ENCODE results near the gene SPOPL. TPM values are rescaled to one million over a fixed set of nuclear protein-coding genes. Genes with fewer than 3 reads are reported as not detected.

SPOPL gene
- total RNA-seq, 1 experiment from 2014 or later = 13.6 TPM

- Histone ChIP-seq H2BK120ac (ENCODE audit: low read depth, low read length, poor library complexity, severe bottlenecking) (no peak overlapping the region), H2BK12ac (ENCODE audit: insufficient read length, low read depth, low read length) (no peak overlapping the region), H3K27me3 (ENCODE audit: insufficient read depth, low read length) (no peaks in the 10 kb centered on the region), H3K9me3 (ENCODE audit: control insufficient read depth, low read depth, low read length) (no peaks in the 10 kb centered on the region), H3T11ph (ENCODE audit: low read length) (no peak overlapping the region), H4K20me1 (ENCODE audit: control insufficient read depth, insufficient read depth, insufficient read length) (no peaks in the 10 kb centered on the region), H3K79me2 (ENCODE audit: insufficient read depth, low read length) (no peaks in the 10 kb centered on the region), H2BK15ac (ENCODE audit: low read depth, low read length) (no peak overlapping the region), H3K79me1 (ENCODE audit: insufficient read depth, low read depth, low read length, poor library complexity, severe bottlenecking) (no peaks in the 10 kb centered on the region), H3K27ac (ENCODE audit: insufficient read length, low read depth, low read length) (no peak overlapping the region), H2BK20ac (ENCODE audit: low read depth, low read length, poor library complexity, severe bottlenecking) (no peak overlapping the region), H4K5ac (ENCODE audit: insufficient read length, low read depth, low read length) (no peak overlapping the region), H3K4me2 (ENCODE audit: insufficient read depth, insufficient read length, low read length) (no peak overlapping the region), H4K8ac (replicated peaks; ENCODE audit: insufficient read length, low read depth, low read length) (no peak overlapping the region), H2AK5ac (ENCODE audit: insufficient read length, low read length) (no peak overlapping the region), H3K9ac (ENCODE audit: extremely low read depth, insufficient read length, low read length) (no peak overlapping the region), H3K23ac (ENCODE audit: insufficient read length, low read depth, low read length) (no peak overlapping the region), H3K18ac (ENCODE audit: insufficient read length, low read depth, low read length) (no peak overlapping the region), H3K4ac (ENCODE audit: low read depth, low read length) (no peak overlapping the region), H2AFZ (ENCODE audit: low read length) (no peak overlapping the region), H4K91ac (ENCODE audit: insufficient read length, low read depth, low read length) (no peak overlapping the region), H3K56ac (ENCODE audit: insufficient read length, low read depth, low read length) (no peak overlapping the region), H2BK5ac (ENCODE audit: insufficient read length, low read length) (no peak overlapping the region), H3K4me1 (ENCODE audit: insufficient read depth, low read length) (no peaks in the 10 kb centered on the region; the same call in 1 of the 2 replicates), H3K14ac (ENCODE audit: insufficient read depth, low read length) (no peak overlapping the region), H3K23me2 (ENCODE audit: insufficient read length, low read depth, low read length, poor library complexity, severe bottlenecking) (no peaks in the 10 kb centered on the region)
- H3K4me1 Mint-ChIP-seq = peaks cover 11 to 16% of the 10 kb centered on the region in 2 experiments; a peak in 3 of 4 replicates
- peaks cover 0 to 6% (median 0%) of the 10 kb centered on the region in 3 experiments; a peak in 1 of 7 replicates for H3K36me3 Mint-ChIP-seq (ENCODE audit: insufficient read depth in 1 of 3, low read depth in 3 of 3)
- H3K27ac Mint-ChIP-seq = no peak overlapping the region
- H3K9me3 Mint-ChIP-seq = no peaks in the 10 kb centered on the region
- no peak for DNase-seq
- no CpG with 5 or more reads among the region's 1 CpG for WGBS (ENCODE audit: extremely low coverage, insufficient read length, low lambda C conversion rate)
- H3K4me3 Mint-ChIP-seq = no peak overlapping the region
- TF ChIP-seq CTCF (conservative IDR thresholded peaks at IDR 0.05) = no peak
- H3K27me3 Mint-ChIP-seq (ENCODE audit: low read depth) = no peaks in the 10 kb centered on the region
Measured at GRCh38 chr2:138452324-138452723, 49.2 kb upstream of the SPOPL start.
